Measurements from ENCODE around the gene NUAK1. TPM values are rescaled to one million over a fixed set of nuclear protein-coding genes. Genes with fewer than 3 reads are reported as not detected.

NUAK1 gene
- total RNA-seq, 1 experiment from 2014 or later = 7.4 TPM

DNA sequence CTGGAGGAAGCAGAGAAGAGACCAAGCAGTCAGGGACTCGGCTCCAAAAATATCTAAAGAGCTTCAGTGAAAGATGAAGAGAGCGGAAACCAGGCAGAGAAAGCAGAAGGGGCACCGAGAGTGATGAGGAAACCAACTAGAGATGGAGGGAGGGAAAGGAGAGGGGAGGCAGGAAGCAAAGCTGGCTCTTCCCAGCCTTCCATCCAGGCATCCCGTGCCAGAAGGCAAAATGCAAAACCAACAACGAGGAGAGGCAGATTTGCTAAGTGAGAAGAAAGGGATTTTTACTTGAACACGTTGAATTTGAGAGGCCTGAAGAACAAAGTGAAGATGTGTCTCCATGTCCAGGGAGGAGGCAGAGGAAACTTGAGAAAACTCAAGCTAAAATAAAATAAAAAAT, 90.1 kb downstream of the NUAK1 start:
- Histone ChIP-seq H3K36me3 (ENCODE audit: control insufficient read depth in 1 of 2, insufficient read depth in 2 of 2, low read length in 2 of 2) (no peaks in the 10 kb centered on the region), H4K20me1 (ENCODE audit: insufficient read depth) (no peaks in the 10 kb centered on the region), H2AFZ (ENCODE audit: low read depth, low read length, poor library complexity, severe bottlenecking) (no peak overlapping the region), H3K27me3 (ENCODE audit: insufficient read depth, low read length) (peaks cover 29% of the 10 kb centered on the region), H3K4me1 (ENCODE audit: control insufficient read depth in 1 of 2, insufficient read depth in 2 of 2, low read length in 2 of 2) (no peaks in the 10 kb centered on the region), H3K9ac (ENCODE audit: low read length) (no peak overlapping the region), H3K79me2 (ENCODE audit: insufficient read depth, low read length) (no peaks in the 10 kb centered on the region), H3K4me2 (ENCODE audit: low read length) (no peak overlapping the region), H3K4me3 (replicated peaks in 1 of 2; ENCODE audit: low read depth in 1 of 2, low read length in 2 of 2) (no peak overlapping the region), H3K9me2 (ENCODE audit: insufficient read depth) (no peaks in the 10 kb centered on the region), H3K27ac (ENCODE audit: low read depth, low read length) (no peak overlapping the region), H3K9me3 (ENCODE audit: control insufficient read depth in 1 of 2, insufficient read depth in 1 of 2, low read depth in 1 of 2, low read length in 2 of 2) (no peaks in the 10 kb centered on the region)
- POLR2A ChIA-PET = no interaction called here
- no peak for DNase-seq (ENCODE audit: low read depth, low spot score)
- TF ChIP-seq REST (IDR thresholded peaks at IDR 0.05; ENCODE audit: low read depth) (no peak), CBX3 (IDR thresholded peaks at IDR 0.05; ENCODE audit: low read depth) (no peak), RAD21 (IDR thresholded peaks at IDR 0.05; ENCODE audit: low read depth) (no peak), MAX (IDR thresholded peaks at IDR 0.05) (no peak), POLR2A (IDR thresholded peaks at IDR 0.05; ENCODE audit: borderline replicate concordance, extremely low read depth, insufficient read depth, insufficient read length) (no peak), TCF7L2 (IDR thresholded peaks at IDR 0.05; ENCODE audit: borderline replicate concordance, extremely low read depth, insufficient read depth, insufficient read length) (no peak), EZH2 (IDR thresholded peaks at IDR 0.05) (no peak), SRF (IDR thresholded peaks at IDR 0.05; ENCODE audit: low read depth) (no peak), ATF3 (IDR thresholded peaks at IDR 0.05) (no peak), EGR1 (IDR thresholded peaks at IDR 0.05; ENCODE audit: low read depth) (no peak), JUND (IDR thresholded peaks at IDR 0.05) (no peak), ZNF274 (IDR thresholded peaks at IDR 0.05; ENCODE audit: low read depth, low read length) (no peak), EZH2phosphoT487 (IDR thresholded peaks at IDR 0.05; ENCODE audit: borderline replicate concordance) (no peak), POLR2AphosphoS5 (IDR thresholded peaks at IDR 0.05; ENCODE audit: low read depth, low read length) (no peak), ELF1 (IDR thresholded peaks at IDR 0.05; ENCODE audit: borderline replicate concordance, low read depth) (no peak), FOSL1 (IDR thresholded peaks at IDR 0.05; ENCODE audit: low read depth) (no peak), SP1 (IDR thresholded peaks at IDR 0.05; ENCODE audit: low read depth) (no peak), CEBPB (IDR thresholded peaks at IDR 0.05; ENCODE audit: low read depth) (no peak), YY1 (IDR thresholded peaks at IDR 0.05; ENCODE audit: extremely low read depth, insufficient replicate concordance, low read depth, low read length) (no peak), ZFX (IDR thresholded peaks at IDR 0.05) (no peak)
- BruUV-seq (replicated peaks) = no TSS peak
- intact Hi-C loops (cut with micrococcal nuclease) = no loop called here
- RAD21 ChIA-PET (ENCODE audit: low non-redundant PET in 1 of 2, low total read pairs in 2 of 2, uncharacterized antibody in 2 of 2, unreplicated experiment in 2 of 2) = no interaction called here
- ATAC-seq = no peak
- CTCF ChIA-PET = interaction anchor here (0.7 kb wide), 1 partner anchor 422 kb away, joined by 3 read pairs; no protein-coding TSS in a partner anchor

All from HCT116 (cell line).